Spinal cord (tissue), 10 donors: ENCODE measurements around the gene GAGE10. TPM values are rescaled to one million over a fixed set of nuclear protein-coding genes. Genes with fewer than 3 reads are reported as not detected.

ENCODE experiments used
- DNase-seq, 6 donors: peaks; one replicate each; pipeline versions ENCODE4 v3.0.0 to v3.0.0-alpha.2; 2013 to 2015; ENCODE audit warnings: low spot score in 6 of 6, low read depth in 4 of 6
- H3K27ac ChIP-seq: one replicate; pipeline ENCODE4 v1.5.1; 2013; ENCODE audit warnings: low read depth, low read length, control low read depth
- H3K27me3 ChIP-seq: one replicate; pipeline ENCODE4 v1.6.1; 2013; ENCODE audit warnings: low read length; ENCODE audit not compliant: control insufficient read depth, insufficient read depth
- H3K36me3 ChIP-seq: one replicate; pipeline ENCODE4 v1.6.1; 2013; ENCODE audit warnings: low read length; ENCODE audit not compliant: control insufficient read depth, insufficient read depth
- H3K4me1 ChIP-seq: one replicate; pipeline ENCODE4 v1.6.1; 2013; ENCODE audit warnings: low read length; ENCODE audit not compliant: control insufficient read depth, insufficient read depth
- H3K4me3 ChIP-seq: one replicate; pipeline ENCODE4 v1.5.1; 2013; ENCODE audit warnings: low read depth, low read length, control low read depth
- H3K9me3 ChIP-seq: one replicate; pipeline ENCODE4 v1.6.1; 2013; ENCODE audit warnings: low read length; ENCODE audit not compliant: control insufficient read depth, insufficient read depth
- WGBS: methylation state at CpG from one replicate; pipeline ENCODE4 v1.1.5; 2013; ENCODE audit warnings: missing lambda C conversion rate; ENCODE audit not compliant: insufficient coverage; 5-methylcytosine and 5-hydroxymethylcytosine counted together
- polyA plus RNA-seq, 2 donors: library from polyadenylated mRNA; unstranded; fragments of 120-200 nt; gene quantifications; one replicate each; pipeline ENCODE4 v1.2.1, GENCODE V29; 2013; ENCODE audit not compliant: insufficient read length in 2 of 2
- total RNA-seq, 2 donors: library from RNA; depleted of rRNA in 1 of 2; stranded (reverse); fragments of 120-200 nt in 1 of 2; fragments of >200 nt in 1 of 2; gene quantifications; one replicate each; pipeline versions ENCODE4 v1.2.3 to v1.2.4, GENCODE V29; 2013 to 2014
- donor health status: healthy.

Gene GAGE10
- total and polyA plus RNA-seq, 4 donors: not detected

DNA sequence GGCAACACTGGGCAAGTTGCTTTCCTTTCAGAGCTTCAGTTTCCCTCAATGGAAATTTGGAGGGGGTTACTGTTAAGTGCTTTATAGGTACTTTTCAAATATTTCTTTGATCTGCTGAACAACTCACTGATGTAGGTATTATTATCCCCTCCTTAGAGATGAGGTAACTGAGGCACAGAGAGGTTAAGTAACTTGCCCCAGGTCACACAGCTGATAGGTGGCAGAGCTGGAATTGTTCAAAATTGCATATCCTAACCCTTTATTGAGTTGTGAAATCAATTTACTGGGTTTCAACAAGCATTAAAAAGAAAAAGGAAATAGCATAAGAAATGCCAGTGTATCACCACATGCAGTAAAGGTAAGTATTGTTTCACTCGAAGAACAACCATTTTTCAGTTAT lies 27.2 kb upstream of the GAGE10 start:
- Histone ChIP-seq H3K4me1 (peaks cover 12% of the 10 kb centered on the region), H3K9me3 (no peaks in the 10 kb centered on the region), H3K4me3 (no peak overlapping the region), H3K27ac (no peak overlapping the region), H3K27me3 (no peaks in the 10 kb centered on the region), H3K36me3 (peaks cover 7% of the 10 kb centered on the region)
- no peak for DNase-seq
- WGBS: no CpG with 5 or more reads among the region's 1 CpG

DNA sequence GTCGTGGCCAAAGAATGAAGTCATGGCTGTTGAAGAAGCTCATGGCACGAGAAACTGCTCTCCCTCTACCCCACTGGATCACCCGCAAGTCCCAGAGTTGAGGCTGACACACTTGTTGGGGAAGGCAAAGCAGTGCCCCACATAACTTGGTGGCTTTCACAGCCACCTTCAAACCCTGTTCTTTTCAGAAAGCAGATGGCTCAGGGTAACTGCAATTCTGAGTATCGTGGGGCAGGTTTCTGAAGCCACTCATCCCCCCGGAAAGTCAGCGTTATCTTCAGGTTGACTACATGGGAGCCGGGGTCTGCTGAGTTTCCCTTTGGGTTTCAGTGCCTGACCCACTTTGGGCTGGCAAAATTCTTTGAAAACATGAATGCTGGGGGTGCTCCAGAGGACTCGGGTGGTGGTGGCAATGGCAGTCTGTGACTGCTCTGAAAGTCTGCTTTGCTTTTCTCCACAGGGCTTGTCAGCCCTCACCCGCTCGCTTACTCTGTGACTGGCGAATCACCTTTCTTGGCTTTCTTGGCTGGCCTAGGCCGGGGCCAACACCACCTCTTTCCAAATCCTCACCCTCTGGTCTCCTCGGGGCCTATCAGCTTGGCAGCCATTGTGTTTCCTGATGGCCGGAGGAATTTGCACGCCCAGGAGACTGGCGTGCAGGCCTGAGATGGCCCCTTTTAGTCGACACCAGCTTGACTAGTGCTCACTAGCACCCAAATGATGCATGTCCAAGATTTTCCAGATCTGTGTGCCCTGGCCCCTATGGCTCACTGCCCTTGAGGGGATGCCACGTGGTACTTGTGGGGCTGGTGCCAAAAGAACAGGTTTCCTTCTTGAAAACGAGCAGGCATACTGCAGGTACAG lies 26.5 kb upstream of the GAGE10 start:
- peaks cover 11% of the 10 kb centered on the region for H3K4me1 ChIP-seq
- no peak overlapping the region for H3K27ac ChIP-seq
- no peak overlapping the region for H3K4me3 ChIP-seq
- H3K36me3 ChIP-seq: peaks cover 9% of the 10 kb centered on the region
- no peaks in the 10 kb centered on the region for H3K9me3 ChIP-seq
- DNase-seq: no peak
- no peaks in the 10 kb centered on the region for H3K27me3 ChIP-seq
- 74% methylated on average over 18 of the region's 19 CpGs for WGBS

DNA sequence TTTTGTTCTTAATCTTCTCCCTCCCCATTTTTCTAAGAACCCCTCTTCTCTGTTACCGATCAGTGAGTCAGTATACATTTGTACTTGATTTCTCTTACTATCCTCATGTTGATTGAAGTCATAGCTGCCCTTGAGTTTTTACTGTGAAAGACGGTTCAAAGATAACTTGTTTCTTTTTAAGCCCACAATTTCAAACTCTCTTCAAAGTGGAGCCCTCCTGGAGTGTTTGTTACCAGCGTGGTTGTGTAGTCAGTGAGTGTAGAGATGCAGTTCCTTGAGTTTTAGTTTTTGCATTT lies 26.0 kb upstream of the GAGE10 start:
- Histone ChIP-seq H3K27me3 (no peaks in the 10 kb centered on the region), H3K27ac (no peak overlapping the region)

GRCh38 chrX:49278081-49278480 lies 25.4 kb upstream of the GAGE10 start:
- Histone ChIP-seq H3K4me3 (no peak overlapping the region), H3K36me3 (peaks cover 9% of the 10 kb centered on the region), H3K9me3 (no peaks in the 10 kb centered on the region), H3K27me3 (no peaks in the 10 kb centered on the region), H3K27ac (no peak overlapping the region), H3K4me1 (peaks cover 7% of the 10 kb centered on the region)
- no peak for DNase-seq
- WGBS: 82% methylated on average over 3 of the region's 3 CpGs

More for the DNA sequence above, 26.0 kb upstream of the GAGE10 start:
- Histone ChIP-seq H3K4me3 (no peak overlapping the region), H3K9me3 (no peaks in the 10 kb centered on the region), H3K4me1 (peaks cover 5% of the 10 kb centered on the region), H3K36me3 (peaks cover 9% of the 10 kb centered on the region)
- 67% methylated on average over 1 of the region's 3 CpGs for WGBS
- no peak for DNase-seq

- Histone ChIP-seq H3K9me3 (no peaks in the 10 kb centered on the region), H3K4me1 (peaks cover 3% of the 10 kb centered on the region), H3K27me3 (no peaks in the 10 kb centered on the region), H3K4me3 (no peak overlapping the region), H3K36me3 (peaks cover 17% of the 10 kb centered on the region), H3K27ac (no peak overlapping the region)
- WGBS: 30% methylated on average over 10 of the region's 11 CpGs
- peak in 2 of 6 donors; percentile 33 to 44 for DNase-seq
These were observed 20.8 kb upstream of the GAGE10 start for GRCh38 chrX:49282647-49283011.

- no peak for DNase-seq
These were observed 19.2 kb upstream of the GAGE10 start for GRCh38 chrX:49284212-49284611.

DNA sequence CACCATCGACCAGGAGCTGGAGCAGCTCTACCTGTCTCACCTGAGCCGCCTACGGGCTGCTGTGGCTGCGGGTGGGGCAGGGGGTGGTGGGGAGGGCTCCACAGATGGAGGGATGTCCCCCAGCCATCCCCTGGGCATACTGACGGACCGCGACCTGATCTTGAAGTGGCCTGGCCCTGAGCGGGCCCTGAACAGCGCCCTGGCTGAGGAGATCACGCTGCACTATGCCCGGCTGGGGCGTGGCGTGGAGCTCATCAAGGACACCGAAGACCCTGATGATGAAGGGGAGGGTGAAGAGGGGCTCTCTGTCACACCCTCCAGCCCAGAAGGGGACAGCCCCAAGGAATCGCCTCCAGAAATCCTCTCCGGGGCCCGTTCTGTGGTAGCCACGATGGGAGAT lies 17.3 kb upstream of the GAGE10 start:
- H3K27ac ChIP-seq: no peak overlapping the region
- peaks cover 17% of the 10 kb centered on the region for H3K36me3 ChIP-seq
- no peaks in the 10 kb centered on the region for H3K27me3 ChIP-seq
- 84% methylated on average over 16 of the region's 18 CpGs for WGBS
- peaks cover 3% of the 10 kb centered on the region for H3K4me1 ChIP-seq
- H3K4me3 ChIP-seq: no peak overlapping the region
- no peak for DNase-seq
- no peaks in the 10 kb centered on the region for H3K9me3 ChIP-seq

More at GRCh38 chrX:49284212-49284611, 19.2 kb upstream of the GAGE10 start:
- H3K36me3 ChIP-seq: peaks cover 17% of the 10 kb centered on the region
- no peak overlapping the region for H3K27ac ChIP-seq
- no peaks in the 10 kb centered on the region for H3K27me3 ChIP-seq
- no peak overlapping the region for H3K4me3 ChIP-seq
- H3K4me1 ChIP-seq: peaks cover 3% of the 10 kb centered on the region
- 78% methylated on average over 3 of the region's 3 CpGs for WGBS
- no peaks in the 10 kb centered on the region for H3K9me3 ChIP-seq

GRCh38 chrX:49286581-49286980 lies 16.9 kb upstream of the GAGE10 start:
- no peak overlapping the region for H3K27ac ChIP-seq
- no peak for DNase-seq
- peaks cover 17% of the 10 kb centered on the region for H3K36me3 ChIP-seq
- no peak overlapping the region for H3K4me3 ChIP-seq
- no peaks in the 10 kb centered on the region for H3K9me3 ChIP-seq
- 63% methylated on average over 4 of the region's 4 CpGs for WGBS
- H3K4me1 ChIP-seq: peaks cover 3% of the 10 kb centered on the region
- no peaks in the 10 kb centered on the region for H3K27me3 ChIP-seq

DNA sequence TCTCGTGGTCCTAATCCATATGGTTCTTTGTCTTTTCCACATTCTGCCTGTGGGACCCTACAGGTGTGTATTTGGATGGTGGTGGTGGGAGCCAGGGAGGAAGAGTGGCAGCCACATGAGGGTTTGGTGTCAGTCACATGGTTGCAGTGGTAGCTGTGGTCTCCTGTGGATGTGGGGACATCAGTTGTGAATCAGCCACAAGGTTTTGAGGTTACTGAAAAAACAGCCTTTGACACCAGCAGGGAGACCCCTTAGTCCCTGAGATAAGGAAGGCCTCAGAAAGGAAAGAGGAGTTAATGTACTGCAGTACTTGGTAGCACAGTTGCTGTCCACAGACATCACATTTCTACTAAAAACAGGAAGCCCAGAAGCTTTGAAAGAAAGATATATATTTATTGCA lies 15.8 kb upstream of the GAGE10 start:
- H3K27me3 ChIP-seq: no peaks in the 10 kb centered on the region
- WGBS: 88% methylated on average over 1 of the region's 1 CpG

GRCh38 chrX:49290215-49290614 lies 13.2 kb upstream of the GAGE10 start:
- Histone ChIP-seq H3K9me3 (peaks cover 1% of the 10 kb centered on the region), H3K4me3 (no peak overlapping the region), H3K4me1 (peaks cover 7% of the 10 kb centered on the region), H3K27ac (no peak overlapping the region), H3K36me3 (peaks cover 14% of the 10 kb centered on the region), H3K27me3 (no peaks in the 10 kb centered on the region)
- DNase-seq: no peak
- 56% methylated on average over 5 of the region's 7 CpGs for WGBS

More for the DNA sequence above, 15.8 kb upstream of the GAGE10 start:
- Histone ChIP-seq H3K4me1 (peaks cover 8% of the 10 kb centered on the region), H3K9me3 (peaks cover 1% of the 10 kb centered on the region), H3K27ac (no peak overlapping the region), H3K4me3 (no peak overlapping the region), H3K36me3 (peaks cover 14% of the 10 kb centered on the region)
- no peak for DNase-seq
